GM23248 (cell line): ENCODE results near the gene TARS1. TPM values are rescaled to one million over a fixed set of nuclear protein-coding genes. Genes with fewer than 3 reads are reported as not detected.

Experiments used
- DNase-seq: peaks from one replicate; pipeline ENCODE4 v3.0.0-alpha.2; 2015
- H2AFZ ChIP-seq: fragments of 200-600 bp; sonication (generic); 2 replicates; pipeline ENCODE4 v1.6.1; 2016; ENCODE audit warnings: antibody characterized with exemption
- H3F3A ChIP-seq: fragments of 200-600 bp; sonication (generic); 2 replicates; pipeline ENCODE4 v1.6.1; 2016; ENCODE audit warnings: mild to moderate bottlenecking, antibody characterized with exemption, mixed run types; ENCODE audit not compliant: insufficient read depth
- H3K27ac ChIP-seq: fragments of 200-600 bp; sonication (generic); 2 replicates; pipeline ENCODE4 v1.5.1; 2016; ENCODE audit warnings: mild to moderate bottlenecking
- H3K27me3 ChIP-seq: fragments of 200-600 bp; sonication (generic); replicated peaks from 2 replicates; pipeline ENCODE4 v1.6.1; 2016; ENCODE audit warnings: mild to moderate bottlenecking; ENCODE audit not compliant: insufficient read depth
- H3K36me3 ChIP-seq: fragments of 200-600 bp; sonication (generic); 2 replicates; pipeline ENCODE4 v1.6.1; 2016; ENCODE audit warnings: low read depth, mild to moderate bottlenecking
- H3K4me1 ChIP-seq: fragments of 200-600 bp; sonication (generic); 2 replicates; pipeline ENCODE4 v1.6.1; 2016; ENCODE audit warnings: mild to moderate bottlenecking; ENCODE audit not compliant: insufficient read depth
- H3K4me2 ChIP-seq: fragments of 200-600 bp; sonication (generic); one replicate; pipeline ENCODE4 v1.6.1; 2016; ENCODE audit warnings: mild to moderate bottlenecking; ENCODE audit not compliant: unreplicated experiment
- H3K4me3 ChIP-seq: fragments of 200-600 bp; sonication (generic); 2 replicates; pipeline ENCODE4 v1.5.1; 2016; ENCODE audit warnings: mild to moderate bottlenecking
- H3K79me2 ChIP-seq: fragments of 200-600 bp; sonication (generic); 2 replicates; pipeline ENCODE4 v1.6.1; 2016; ENCODE audit warnings: mild to moderate bottlenecking; ENCODE audit not compliant: insufficient read depth
- H3K9ac ChIP-seq: fragments of 200-600 bp; sonication (generic); 2 replicates; pipeline ENCODE4 v1.6.1; 2016; ENCODE audit warnings: mild to moderate bottlenecking
- H3K9me2 ChIP-seq: fragments of 200-600 bp; sonication (generic); 2 replicates; pipeline ENCODE4 v1.6.1; 2016; ENCODE audit warnings: mixed run types, mild to moderate bottlenecking, moderate library complexity; ENCODE audit not compliant: insufficient read depth
- H3K9me3 ChIP-seq: fragments of 200-600 bp; sonication (generic); one replicate; pipeline ENCODE4 v1.6.1; 2017; ENCODE audit warnings: low read depth
- H4K20me1 ChIP-seq: fragments of 200-600 bp; sonication (generic); 2 replicates; pipeline ENCODE4 v1.6.0; 2016; ENCODE audit not compliant: insufficient read depth
- EZH2 ChIP-seq: fragments of 200-600 bp; sonication (generic); IDR thresholded peaks from 2 replicates; pipeline ENCODE4 v1.6.1; 2018; ENCODE audit warnings: antibody characterized with exemption, mild to moderate bottlenecking; ENCODE audit not compliant: insufficient read depth, poor library complexity, severe bottlenecking
- EZH2phosphoT487 ChIP-seq: fragments of 200-600 bp; sonication (generic); IDR thresholded peaks from 2 replicates; pipeline ENCODE4 v1.6.1; 2018; ENCODE audit warnings: antibody characterized with exemption, moderate library complexity, mild to moderate bottlenecking, low read depth; ENCODE audit not compliant: insufficient read depth
- WGBS, 2 experiments: methylation state at CpG; one replicate each; pipeline ENCODE4 v1.1.6; 2015 to 2017; ENCODE audit warnings: low lambda C conversion rate in 2 of 2, low coverage in 1 of 2; ENCODE audit errors: missing lambda C conversion rate in 2 of 2; 5-methylcytosine and 5-hydroxymethylcytosine counted together
- in situ Hi-C: fragments of 300-500 bp; cut with MboI; formaldehyde crosslinking; loops from 2 replicates; pipeline ENCODE4 v1.15.0; 2020
- polyA plus RNA-seq: library from polyadenylated mRNA; unstranded; fragments of >200 nt; fragmentation: Nextera tagmentation; extraction: Ambion mirVana; gene quantifications from 2 replicates; pipeline ENCODE4 v1.2.1, GENCODE V29; 2016
- total RNA-seq: library from RNA; depleted of rRNA; stranded (reverse); fragments of >200 nt; shearing (Covaris generic); gene quantifications from 2 replicates; pipeline ENCODE4 v1.2.3, GENCODE V29; 2014; rRNA removed

TARS1 gene
- total RNA-seq (246 and 268 TPM in 2 replicates), polyA plus RNA-seq (244 and 247 TPM in 2 replicates)

DNA sequence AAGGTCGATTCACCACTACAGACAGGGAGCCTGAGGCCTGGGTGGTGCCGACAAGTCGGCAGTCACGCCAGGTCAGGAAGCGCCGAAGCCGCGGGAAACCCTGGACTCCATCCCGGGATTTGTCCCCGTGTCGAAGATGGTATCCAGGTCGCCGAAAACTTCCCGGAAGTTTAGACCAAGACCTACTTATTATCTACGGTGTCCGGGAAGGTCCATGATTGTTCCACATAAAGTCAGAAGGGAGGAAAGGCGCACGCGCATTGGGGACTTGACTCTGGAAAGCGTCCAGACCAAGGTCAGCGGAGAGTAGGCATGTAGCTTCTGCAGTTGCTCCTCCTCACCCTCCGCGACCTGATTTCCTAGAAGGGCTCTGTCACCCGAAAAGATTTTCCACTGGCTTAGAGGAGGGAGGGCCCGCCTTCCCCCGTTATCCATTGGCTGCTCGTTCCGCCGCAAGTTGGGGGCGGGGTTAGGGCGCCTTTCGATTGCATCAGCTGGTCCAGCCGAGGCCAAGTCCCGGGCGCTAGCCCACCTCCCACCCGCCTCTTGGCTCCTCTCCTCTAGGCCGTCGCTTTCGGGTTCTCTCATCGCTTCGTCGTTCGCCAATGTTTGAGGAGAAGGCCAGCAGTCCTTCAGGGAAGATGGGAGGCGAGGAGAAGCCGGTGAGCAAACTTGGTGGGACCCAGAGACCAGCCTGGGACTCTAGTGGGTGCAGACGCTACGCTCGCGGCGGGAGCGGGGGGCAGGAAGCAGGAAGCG is at the start of gene TARS1:
TSS of gene TARS1 (plus strand) at position 484 of the 759 bp plus-strand sequence. CDS start at position 606, 122 bp downstream.
- peak; percentile 100 for DNase-seq
- WGBS, 2 experiments, result 0 to 1% methylated on average over 52 of the region's 52 CpGs
- Histone ChIP-seq H3K9me3 (no peaks in the 10 kb centered on the region), H3K4me1 (peaks cover 35% of the 10 kb centered on the region), H3K79me2 (peaks cover 71% of the 10 kb centered on the region), H3K4me3 (peak within 1 kb of the TSS; percentile 94), H3F3A (peaks cover 28% of the 10 kb centered on the region), H3K9me2 (no peaks in the 10 kb centered on the region), H3K9ac (peak within 1 kb of the TSS; percentile 92), H4K20me1 (peaks cover 12% of the 10 kb centered on the region), H2AFZ (peak within 1 kb of the TSS; percentile 87), H3K27ac (peak within 1 kb of the TSS; percentile 95), H3K27me3 (no peaks in the 10 kb centered on the region), H3K4me2 (peak within 1 kb of the TSS; percentile 89), H3K36me3 (peaks cover 11% of the 10 kb centered on the region; the same call in 1 of the 2 replicates)
- TF ChIP-seq EZH2, result no peak
- no peak for TF ChIP-seq EZH2phosphoT487
- in situ Hi-C loops, result no loop called here

DNA sequence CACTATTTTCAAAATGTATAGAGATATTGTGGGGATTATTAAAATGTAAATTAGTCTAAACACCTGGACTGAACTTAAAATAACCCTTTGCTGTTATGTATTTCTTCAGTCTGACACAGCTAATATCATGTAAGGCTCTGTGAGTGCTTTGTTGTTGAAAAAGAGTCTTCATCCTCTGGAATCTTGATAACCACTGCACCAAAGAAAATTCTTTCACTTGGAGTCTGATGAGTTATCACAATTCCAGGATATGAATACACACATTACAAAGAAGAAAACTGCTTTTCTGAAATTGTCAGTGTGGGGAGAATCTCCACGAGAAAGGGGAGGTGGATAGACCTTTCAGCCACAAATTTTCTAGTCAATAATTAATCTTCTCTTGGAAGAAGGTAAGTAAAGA is 42.3 kb upstream of the TARS1 start:
- Histone ChIP-seq H4K20me1 (no peaks in the 10 kb centered on the region), H3F3A (peaks cover 30% of the 10 kb centered on the region), H3K27ac (no peak overlapping the region), H3K9me3 (no peaks in the 10 kb centered on the region), H3K4me1 (peaks cover 20% of the 10 kb centered on the region), H3K36me3 (no peaks in the 10 kb centered on the region), H3K27me3 (no peaks in the 10 kb centered on the region), H3K4me3 (no peak overlapping the region), H2AFZ (peak overlapping the region; percentile 2; the same call in 1 of the 2 replicates), H3K9ac (no peak overlapping the region), H3K9me2 (no peaks in the 10 kb centered on the region), H3K4me2 (no peak overlapping the region), H3K79me2 (no peaks in the 10 kb centered on the region)
- TF ChIP-seq EZH2 (no peak), EZH2phosphoT487 (no peak)
- in situ Hi-C loops, result no loop called here
- no peak for DNase-seq
- WGBS, 2 experiments, result 91 to 97% methylated on average over 1 of the region's 1 CpG

DNA sequence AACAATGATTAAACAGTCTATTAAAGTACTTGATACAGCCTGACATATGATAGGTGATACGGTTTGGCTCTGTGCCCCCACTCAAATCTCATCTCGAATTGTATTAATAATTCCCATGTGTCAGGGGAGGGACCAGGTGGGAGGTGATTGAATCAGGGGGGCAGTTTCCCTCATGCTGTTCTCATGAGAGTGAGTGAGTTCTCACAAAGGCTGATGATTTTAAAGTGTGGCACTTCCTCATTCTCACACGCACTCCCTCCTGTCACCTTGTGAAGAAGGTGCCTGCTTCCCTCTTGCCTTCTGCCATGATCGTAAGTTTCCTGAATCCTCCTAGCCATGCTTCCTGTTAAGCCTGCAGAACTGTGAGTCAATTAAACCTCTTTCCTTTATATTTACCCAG is 40.1 kb upstream of the TARS1 start:
- no peaks in the 10 kb centered on the region for H3K36me3 ChIP-seq
- H3F3A ChIP-seq, result peaks cover 30% of the 10 kb centered on the region
- in situ Hi-C loops, result loop anchor here (25.0 kb wide), 2 partner anchors 213 to 463 kb away; no protein-coding TSS in a partner anchor
- no peak overlapping the region for H3K27ac ChIP-seq
- H3K4me3 ChIP-seq, result no peak overlapping the region
- H3K9me3 ChIP-seq, result no peaks in the 10 kb centered on the region
- no peak overlapping the region for H3K4me2 ChIP-seq
- H3K79me2 ChIP-seq, result no peaks in the 10 kb centered on the region
- no peaks in the 10 kb centered on the region for H3K27me3 ChIP-seq
- peaks cover 20% of the 10 kb centered on the region for H3K4me1 ChIP-seq
- DNase-seq, result no peak
- H4K20me1 ChIP-seq, result no peaks in the 10 kb centered on the region
- WGBS, 2 experiments, result 63 to 68% methylated on average over 4 of the region's 4 CpGs
- no peaks in the 10 kb centered on the region for H3K9me2 ChIP-seq
- no peak overlapping the region for H3K9ac ChIP-seq
- H2AFZ ChIP-seq, result no peak overlapping the region
- TF ChIP-seq EZH2, result no peak
- TF ChIP-seq EZH2phosphoT487, result no peak

DNA sequence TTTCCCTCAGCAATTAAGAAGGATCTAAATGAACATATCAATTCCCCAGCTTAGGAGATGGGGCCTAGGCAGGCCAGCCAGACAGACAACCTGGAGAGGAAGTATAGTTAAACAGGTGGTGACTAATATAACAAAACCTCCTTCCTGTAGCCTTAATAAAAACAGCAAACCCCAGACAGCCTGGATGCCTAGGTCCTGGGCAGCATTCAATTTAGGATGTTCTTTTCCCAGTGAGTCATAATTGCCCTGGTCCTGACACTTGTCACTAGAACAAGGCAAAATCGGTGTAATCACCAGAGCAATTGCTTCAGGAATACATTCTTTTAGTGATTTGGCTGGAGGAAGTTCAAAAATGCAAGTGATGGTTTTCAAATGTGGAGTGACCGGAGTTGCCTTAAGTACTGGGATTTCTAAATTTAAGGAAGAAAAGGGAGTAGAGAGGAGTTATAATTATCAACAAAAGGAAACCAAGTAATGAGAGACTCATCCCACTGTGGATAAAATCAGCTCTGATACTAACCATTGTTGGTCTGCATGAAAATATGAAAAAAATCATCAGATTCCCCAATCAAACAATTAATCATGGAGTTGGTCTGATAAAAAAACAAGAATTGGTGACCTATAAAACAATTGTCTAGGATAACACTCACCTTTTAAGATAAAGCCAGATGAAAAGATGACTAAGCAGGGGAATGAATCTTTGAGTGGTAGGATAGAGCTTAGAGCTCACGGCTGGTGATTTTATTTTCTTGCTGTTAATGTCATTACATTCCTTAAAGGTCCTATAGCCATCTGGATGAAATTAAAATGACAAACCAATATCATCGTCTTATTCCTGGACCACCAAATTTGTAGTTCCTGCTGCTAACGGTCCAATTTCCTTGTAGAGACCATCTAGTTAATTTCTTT is 39.0 kb upstream of the TARS1 start:
- WGBS, 2 experiments, result 6 to 11% methylated on average over 5 of the region's 5 CpGs
- Histone ChIP-seq H3K36me3 (no peaks in the 10 kb centered on the region), H3K4me3 (peak overlapping the region; percentile 31), H3K27me3 (no peaks in the 10 kb centered on the region), H3K79me2 (no peaks in the 10 kb centered on the region), H3K4me2 (peak overlapping the region; percentile 57), H3K27ac (peak overlapping the region; percentile 40), H3K4me1 (peaks cover 20% of the 10 kb centered on the region), H3K9me2 (no peaks in the 10 kb centered on the region), H4K20me1 (no peaks in the 10 kb centered on the region), H3K9me3 (no peaks in the 10 kb centered on the region), H2AFZ (no peak overlapping the region), H3F3A (peaks cover 30% of the 10 kb centered on the region), H3K9ac (no peak overlapping the region)
- in situ Hi-C loops, result loop anchor here (25.0 kb wide), 2 partner anchors 214 to 464 kb away; no protein-coding TSS in a partner anchor
- peak; percentile 68 for DNase-seq
- TF ChIP-seq EZH2phosphoT487 (no peak), EZH2 (no peak)
